Suppressor macrophage treated with lipopolysaccharide for 4 hours (primary cell): ENCODE measurements around the gene CRMP1.
"Not testable (repeated sequence)": the region's sequence is repeated elsewhere in the genome, so short reads cannot be mapped to it uniquely, and the experiment has no call there.

Source experiments
- DNase-seq: peaks from one replicate; pipeline ENCODE4 v3.0.0-alpha.2; 2020

Gene CRMP1

GRCh38 chr4:5852523-5853202 is 40.2 kb downstream of the CRMP1 start:
- no peak for DNase-seq

- DNase-seq = no peak
Observed at GRCh38 chr4:5851637-5852301, 41.1 kb downstream of the CRMP1 start.

- no peak for DNase-seq
Observed at GRCh38 chr4:5845035-5845905, 47.6 kb downstream of the CRMP1 start.

DNA sequence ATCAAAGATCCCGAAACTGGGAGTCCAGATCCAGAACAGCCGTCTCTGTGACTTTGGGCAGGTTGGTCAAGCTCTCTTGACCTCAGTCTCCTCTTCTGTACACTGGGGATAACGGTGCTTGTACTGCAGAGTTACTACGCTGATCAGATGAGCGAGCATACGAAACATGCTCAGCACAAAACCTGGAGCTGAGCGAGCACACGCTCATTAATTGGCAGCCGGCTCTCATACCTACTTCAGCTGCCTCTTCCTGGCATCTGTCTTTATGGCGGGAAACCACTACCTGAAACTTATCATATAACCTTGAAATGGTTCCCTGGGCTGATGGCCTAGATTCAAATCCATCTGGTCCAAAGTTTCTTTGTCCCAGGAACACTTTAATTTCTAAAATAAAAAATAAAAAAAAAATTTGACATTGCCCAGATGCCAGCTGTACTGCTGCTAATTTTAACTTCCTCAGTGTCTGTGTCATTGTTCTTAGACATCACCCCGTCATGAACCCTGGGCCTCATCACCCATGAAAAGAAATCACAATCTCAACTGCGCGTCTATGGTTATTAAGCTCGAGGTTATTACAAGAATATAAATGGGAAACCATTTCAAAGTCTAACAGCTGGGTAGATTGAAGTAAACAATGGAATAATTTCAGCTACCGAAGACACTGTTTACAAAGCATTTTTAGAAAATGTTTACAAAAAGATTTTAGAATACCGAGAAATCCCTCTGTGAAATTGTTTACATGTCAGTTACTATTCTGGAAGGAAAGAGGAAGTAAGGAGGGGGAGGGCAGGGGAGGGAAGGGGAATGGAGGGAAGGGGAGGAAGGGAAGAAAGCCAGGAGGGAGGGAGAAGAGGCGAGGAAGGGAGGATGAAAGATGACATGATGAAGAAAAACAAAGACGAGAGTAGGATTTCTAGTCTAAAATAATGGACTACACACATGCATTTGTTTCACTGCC is 49.0 kb downstream of the CRMP1 start:
- no peak for DNase-seq

DNA sequence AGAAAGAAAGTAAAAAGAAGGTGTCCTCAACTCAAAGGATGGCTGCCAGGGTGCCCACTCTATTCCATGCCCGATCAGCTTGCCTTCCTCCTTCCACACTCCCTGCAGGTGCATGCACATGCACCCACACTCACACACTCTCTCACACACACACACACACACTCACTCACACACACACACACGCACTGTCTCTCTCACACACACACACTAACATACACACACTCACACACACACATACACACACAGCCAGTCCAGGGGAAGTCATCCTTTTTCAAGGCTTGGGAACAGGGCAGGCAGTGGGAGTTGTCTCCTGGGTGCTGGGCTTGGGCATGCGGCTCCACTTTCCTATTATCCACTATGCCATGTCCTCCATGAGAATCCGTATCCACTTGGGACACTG is 50.4 kb downstream of the CRMP1 start:
- no peak for DNase-seq

- no peak for DNase-seq
Observed at GRCh38 chr4:5839751-5840674, 52.9 kb downstream of the CRMP1 start.

GRCh38 chr4:5839332-5839731 is 53.6 kb downstream of the CRMP1 start:
- no peak for DNase-seq

DNA sequence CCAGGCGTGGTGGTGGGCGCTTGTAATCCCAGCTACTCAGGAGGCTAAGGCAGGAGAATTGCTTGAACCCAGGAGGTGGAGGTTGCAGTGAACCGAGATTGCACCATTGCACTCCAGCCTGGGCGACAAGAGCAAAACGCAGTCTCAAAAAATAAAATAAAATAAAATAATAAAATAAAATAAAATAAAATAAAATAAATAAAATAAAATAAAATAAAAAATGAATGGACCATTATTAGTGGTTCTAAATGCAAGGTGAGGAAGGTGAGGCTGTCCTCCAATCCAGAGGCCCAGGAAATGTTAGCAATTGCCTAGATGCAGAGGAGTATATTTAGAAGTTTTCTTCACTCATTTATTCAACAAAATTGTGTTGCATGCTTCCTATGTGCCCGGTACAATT is 55.4 kb downstream of the CRMP1 start:
- DNase-seq = not testable (repeated sequence)

- no peak for DNase-seq
Observed at GRCh38 chr4:5836943-5837342, 55.9 kb downstream of the CRMP1 start.

- no peak for DNase-seq
Observed at GRCh38 chr4:5828005-5828391, 64.9 kb downstream of the CRMP1 start.

- peak; percentile 37 for DNase-seq
Observed at GRCh38 chr4:5827108-5828004, 65.5 kb downstream of the CRMP1 start.

DNA sequence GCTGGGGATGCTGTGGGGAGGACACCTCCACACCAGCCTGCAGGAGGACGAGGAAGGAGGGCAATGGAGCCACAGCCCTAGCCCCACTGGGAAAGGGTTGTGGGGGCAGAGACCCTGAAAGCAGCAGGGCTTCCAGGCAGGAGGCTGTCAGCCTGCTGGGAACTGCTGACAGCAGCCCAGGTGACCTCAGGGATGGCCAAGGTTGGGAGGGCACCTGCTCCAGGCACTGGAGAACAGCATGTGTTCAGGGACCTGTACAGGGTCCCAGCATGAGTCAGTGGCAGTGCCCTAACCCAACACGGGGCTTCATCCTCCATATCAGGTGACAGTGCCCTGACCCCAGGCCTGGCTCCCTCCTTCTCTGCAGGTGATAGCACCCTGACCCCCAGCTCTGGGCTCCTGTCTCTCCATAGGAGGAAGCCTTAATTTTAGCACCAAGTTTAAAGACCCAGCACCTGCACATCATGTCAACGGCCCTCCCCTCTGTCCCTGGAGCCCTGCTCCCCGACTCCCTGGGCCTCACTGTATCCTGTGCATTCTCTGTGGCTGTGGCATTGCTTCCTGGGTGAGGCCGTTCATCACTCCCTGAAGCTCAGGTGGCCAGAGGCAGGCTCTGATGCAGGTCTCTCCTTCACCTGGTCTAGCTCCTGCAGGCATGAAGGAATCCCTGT is 66.3 kb downstream of the CRMP1 start:
- DNase-seq = no peak

- no peak for DNase-seq
Observed at GRCh38 chr4:5825321-5826041, 67.4 kb downstream of the CRMP1 start.

DNA sequence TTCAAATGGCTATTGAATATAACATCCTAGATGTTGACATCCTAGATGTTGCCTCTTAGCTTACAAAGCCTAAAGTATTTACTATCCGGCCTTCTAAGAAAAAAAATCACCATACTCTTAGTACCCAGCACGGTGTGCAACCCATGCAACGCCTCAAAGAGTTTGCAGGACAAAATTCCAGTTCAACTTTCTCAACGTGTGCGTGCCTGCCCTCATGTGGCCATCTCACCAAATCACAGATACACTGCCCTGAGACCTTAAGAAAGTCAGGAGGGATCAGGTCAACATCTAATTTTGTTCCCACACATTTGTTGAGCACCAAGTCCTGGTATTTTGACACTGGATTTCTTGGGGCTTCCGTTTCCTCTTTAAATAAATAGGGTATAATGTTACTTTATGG is 68.3 kb downstream of the CRMP1 start:
- peak; percentile 21 for DNase-seq

GRCh38 chr4:5824227-5824626 is 68.7 kb downstream of the CRMP1 start:
- DNase-seq = no peak

DNA sequence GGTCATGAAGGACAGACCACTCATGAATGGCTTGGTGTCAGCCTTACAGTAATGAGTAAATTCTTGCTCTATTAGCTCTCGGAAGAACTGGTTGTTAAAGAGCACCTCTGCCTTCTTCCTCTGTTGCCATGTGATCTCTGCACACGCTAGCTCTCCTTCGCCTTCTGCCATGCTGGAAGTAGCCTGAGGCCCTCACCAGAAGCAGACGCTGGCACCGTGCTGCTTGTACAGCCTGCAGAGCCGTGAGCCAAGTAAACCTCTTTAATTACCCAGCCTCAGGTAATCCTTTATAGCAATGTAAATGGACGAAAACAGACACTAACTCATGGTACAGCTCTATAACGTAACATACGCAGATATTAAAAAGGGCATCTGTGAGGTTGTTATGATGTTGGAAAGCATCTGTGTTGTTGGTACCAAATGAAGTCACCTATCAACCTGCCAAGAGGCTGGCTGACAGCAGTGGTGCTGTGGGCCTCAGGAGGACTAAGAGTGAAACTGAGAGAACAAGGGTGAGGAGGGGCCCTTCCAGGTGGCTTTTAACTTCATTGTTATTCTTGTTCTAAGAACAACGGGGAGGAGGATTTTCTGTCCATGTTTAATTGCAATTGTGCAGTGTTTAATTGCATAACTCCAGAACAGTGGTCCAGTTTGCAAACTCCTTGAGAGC is 69.2 kb downstream of the CRMP1 start:
- no peak for DNase-seq

DNA sequence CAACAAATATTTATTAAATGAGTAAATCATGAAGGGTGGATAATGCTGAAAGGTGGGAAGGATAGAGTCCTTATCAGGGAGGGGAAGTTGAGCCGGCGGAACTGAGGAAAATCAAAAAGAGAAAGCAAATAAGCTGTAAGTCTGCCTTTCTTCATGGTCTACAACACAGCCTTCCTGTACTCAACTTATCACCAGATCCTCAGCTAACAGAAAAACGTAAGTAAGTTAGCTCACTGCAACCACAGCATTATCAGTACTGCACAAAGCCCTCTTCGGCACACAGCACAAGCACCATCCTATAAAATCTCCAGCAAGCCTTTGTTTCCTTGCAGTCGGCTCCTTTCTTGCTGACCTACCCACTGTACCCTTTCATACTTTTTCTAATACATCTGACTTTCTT is 70.3 kb downstream of the CRMP1 start:
- no peak for DNase-seq

GRCh38 chr4:5821665-5822358 is 71.1 kb downstream of the CRMP1 start:
- no peak for DNase-seq
